Measurements from ENCODE around the gene IFNL4. TPM values are rescaled to one million over a fixed set of nuclear protein-coding genes. Genes with fewer than 3 reads are reported as not detected.

IFNL4 gene
- total and polyA plus RNA-seq, 2 experiments from 2014 or later = not detected

DNA sequence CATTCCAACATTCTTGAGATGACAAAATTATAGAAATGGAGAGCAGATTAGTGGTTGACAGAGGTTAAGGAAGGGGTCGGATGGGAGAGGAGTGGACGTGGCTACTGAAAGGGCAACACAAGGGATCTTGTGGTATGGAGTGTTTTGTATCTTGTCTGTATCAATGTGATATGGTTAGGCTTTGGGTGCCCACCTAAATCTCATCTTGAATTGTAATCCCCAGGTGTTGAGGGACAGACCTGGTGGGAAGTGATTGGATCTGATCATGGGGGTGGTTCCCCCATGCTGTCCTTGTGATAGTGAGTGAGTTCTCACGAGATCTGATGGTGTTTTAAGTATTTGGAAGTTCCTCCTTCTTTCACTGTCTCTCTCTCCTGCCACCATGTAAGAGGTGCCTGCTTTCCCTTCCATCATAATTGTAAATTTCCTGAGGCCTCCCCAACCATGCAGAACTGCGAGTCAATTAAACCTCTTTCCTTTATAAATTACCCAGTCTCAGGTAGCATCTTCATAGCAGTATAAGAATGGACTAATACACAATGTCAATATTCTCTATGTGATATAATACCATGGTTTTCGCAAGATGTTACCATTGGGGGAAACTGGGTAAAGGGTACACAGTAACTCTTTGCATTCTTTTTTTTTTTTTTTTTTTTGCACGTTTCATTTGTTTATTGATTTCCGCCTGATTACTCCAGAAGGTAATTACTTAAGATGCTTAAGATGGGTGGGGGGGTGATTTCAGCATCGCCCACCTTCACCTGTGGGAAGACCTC is 4.9 kb upstream of the IFNL4 start (continued):
- TF ChIP-seq, protein P1, sequence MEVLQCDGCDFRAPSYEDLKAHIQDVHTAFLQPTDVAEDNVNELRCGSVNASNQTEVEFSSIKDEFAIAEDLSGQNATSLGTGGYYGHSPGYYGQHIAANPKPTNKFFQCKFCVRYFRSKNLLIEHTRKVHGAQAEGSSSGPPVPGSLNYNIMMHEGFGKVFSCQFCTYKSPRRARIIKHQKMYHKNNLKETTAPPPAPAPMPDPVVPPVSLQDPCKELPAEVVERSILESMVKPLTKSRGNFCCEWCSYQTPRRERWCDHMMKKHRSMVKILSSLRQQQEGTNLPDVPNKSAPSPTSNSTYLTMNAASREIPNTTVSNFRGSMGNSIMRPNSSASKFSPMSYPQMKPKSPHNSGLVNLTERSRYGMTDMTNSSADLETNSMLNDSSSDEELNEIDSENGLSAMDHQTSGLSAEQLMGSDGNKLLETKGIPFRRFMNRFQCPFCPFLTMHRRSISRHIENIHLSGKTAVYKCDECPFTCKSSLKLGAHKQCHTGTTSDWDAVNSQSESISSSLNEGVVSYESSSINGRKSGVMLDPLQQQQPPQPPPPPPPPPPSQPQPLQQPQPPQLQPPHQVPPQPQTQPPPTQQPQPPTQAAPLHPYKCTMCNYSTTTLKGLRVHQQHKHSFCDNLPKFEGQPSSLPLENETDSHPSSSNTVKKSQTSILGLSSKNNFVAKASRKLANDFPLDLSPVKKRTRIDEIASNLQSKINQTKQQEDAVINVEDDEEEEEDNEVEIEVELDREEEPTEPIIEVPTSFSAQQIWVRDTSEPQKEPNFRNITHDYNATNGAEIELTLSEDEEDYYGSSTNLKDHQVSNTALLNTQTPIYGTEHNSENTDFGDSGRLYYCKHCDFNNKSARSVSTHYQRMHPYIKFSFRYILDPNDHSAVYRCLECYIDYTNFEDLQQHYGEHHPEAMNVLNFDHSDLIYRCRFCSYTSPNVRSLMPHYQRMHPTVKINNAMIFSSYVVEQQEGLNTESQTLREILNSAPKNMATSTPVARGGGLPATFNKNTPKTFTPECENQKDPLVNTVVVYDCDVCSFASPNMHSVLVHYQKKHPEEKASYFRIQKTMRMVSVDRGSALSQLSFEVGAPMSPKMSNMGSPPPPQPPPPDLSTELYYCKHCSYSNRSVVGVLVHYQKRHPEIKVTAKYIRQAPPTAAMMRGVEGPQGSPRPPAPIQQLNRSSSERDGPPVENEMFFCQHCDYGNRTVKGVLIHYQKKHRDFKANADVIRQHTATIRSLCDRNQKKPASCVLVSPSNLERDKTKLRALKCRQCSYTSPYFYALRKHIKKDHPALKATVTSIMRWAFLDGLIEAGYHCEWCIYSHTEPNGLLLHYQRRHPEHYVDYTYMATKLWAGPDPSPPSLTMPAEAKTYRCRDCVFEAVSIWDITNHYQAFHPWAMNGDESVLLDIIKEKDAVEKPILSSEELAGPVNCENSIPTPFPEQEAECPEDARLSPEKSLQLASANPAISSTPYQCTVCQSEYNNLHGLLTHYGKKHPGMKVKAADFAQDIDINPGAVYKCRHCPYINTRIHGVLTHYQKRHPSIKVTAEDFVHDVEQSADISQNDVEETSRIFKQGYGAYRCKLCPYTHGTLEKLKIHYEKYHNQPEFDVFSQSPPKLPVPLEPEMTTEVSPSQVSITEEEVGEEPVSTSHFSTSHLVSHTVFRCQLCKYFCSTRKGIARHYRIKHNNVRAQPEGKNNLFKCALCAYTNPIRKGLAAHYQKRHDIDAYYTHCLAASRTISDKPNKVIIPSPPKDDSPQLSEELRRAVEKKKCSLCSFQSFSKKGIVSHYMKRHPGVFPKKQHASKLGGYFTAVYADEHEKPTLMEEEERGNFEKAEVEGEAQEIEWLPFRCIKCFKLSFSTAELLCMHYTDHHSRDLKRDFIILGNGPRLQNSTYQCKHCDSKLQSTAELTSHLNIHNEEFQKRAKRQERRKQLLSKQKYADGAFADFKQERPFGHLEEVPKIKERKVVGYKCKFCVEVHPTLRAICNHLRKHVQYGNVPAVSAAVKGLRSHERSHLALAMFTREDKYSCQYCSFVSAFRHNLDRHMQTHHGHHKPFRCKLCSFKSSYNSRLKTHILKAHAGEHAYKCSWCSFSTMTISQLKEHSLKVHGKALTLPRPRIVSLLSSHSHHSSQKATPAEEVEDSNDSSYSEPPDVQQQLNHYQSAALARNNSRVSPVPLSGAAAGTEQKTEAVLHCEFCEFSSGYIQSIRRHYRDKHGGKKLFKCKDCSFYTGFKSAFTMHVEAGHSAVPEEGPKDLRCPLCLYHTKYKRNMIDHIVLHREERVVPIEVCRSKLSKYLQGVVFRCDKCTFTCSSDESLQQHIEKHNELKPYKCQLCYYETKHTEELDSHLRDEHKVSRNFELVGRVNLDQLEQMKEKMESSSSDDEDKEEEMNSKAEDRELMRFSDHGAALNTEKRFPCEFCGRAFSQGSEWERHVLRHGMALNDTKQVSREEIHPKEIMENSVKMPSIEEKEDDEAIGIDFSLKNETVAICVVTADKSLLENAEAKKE (CRISPR knock-in tag; IDR thresholded peaks at IDR 0.05) = no peak
- TF ChIP-seq STAT1 (IDR thresholded peaks at IDR 0.05; ENCODE audit: unreplicated experiment) = no peak

DNA sequence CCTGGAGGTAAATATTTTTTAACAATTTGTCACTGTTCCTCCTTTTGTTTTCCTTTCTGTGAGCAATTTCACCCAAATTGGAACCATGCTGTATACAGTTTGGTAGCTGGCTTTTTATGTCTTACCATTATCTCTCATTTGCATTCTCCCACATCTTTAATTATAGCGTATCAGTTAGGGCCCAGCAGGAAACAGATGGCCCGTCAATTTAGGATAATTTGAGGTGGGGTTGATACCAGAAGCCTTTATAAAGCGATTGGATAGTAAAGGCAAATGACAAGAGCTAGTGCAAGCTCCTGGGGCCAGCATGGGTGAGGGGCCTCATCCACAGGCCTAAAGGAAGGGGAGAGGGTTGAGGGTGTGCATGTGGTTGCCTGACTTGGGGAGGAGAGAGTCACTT is 3.8 kb upstream of the IFNL4 start:
- no peak for TF ChIP-seq JUNB (IDR thresholded peaks at IDR 0.05; ENCODE audit: unreplicated experiment)
- TF ChIP-seq, protein P2, sequence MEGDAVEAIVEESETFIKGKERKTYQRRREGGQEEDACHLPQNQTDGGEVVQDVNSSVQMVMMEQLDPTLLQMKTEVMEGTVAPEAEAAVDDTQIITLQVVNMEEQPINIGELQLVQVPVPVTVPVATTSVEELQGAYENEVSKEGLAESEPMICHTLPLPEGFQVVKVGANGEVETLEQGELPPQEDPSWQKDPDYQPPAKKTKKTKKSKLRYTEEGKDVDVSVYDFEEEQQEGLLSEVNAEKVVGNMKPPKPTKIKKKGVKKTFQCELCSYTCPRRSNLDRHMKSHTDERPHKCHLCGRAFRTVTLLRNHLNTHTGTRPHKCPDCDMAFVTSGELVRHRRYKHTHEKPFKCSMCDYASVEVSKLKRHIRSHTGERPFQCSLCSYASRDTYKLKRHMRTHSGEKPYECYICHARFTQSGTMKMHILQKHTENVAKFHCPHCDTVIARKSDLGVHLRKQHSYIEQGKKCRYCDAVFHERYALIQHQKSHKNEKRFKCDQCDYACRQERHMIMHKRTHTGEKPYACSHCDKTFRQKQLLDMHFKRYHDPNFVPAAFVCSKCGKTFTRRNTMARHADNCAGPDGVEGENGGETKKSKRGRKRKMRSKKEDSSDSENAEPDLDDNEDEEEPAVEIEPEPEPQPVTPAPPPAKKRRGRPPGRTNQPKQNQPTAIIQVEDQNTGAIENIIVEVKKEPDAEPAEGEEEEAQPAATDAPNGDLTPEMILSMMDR (conservative IDR thresholded peaks at IDR 0.05; ENCODE audit: low read depth in 2 of 2) = no peak
- no peak for TF ChIP-seq POLR2AphosphoS5 (IDR thresholded peaks at IDR 0.05; ENCODE audit: low read depth)
- TF ChIP-seq, protein P3, sequence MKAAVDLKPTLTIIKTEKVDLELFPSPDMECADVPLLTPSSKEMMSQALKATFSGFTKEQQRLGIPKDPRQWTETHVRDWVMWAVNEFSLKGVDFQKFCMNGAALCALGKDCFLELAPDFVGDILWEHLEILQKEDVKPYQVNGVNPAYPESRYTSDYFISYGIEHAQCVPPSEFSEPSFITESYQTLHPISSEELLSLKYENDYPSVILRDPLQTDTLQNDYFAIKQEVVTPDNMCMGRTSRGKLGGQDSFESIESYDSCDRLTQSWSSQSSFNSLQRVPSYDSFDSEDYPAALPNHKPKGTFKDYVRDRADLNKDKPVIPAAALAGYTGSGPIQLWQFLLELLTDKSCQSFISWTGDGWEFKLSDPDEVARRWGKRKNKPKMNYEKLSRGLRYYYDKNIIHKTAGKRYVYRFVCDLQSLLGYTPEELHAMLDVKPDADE (IDR thresholded peaks at IDR 0.05) = no peak
- no peak for TF ChIP-seq STAT1 (IDR thresholded peaks at IDR 0.05; ENCODE audit: unreplicated experiment)
- no peak overlapping the region for H3K4me2 ChIP-seq
- no peak overlapping the region for H3K4me3 Mint-ChIP-seq
- ATAC-seq (no peak), DNase-seq (ENCODE audit: low spot score) (no peak)
- no peaks in the 10 kb centered on the region for H3K79me2 ChIP-seq (replicated peaks; ENCODE audit: insufficient read depth)
- H3K4me3 ChIP-seq = no peak overlapping the region
- H3K36me3 ChIP-seq (ENCODE audit: insufficient read depth) = no peaks in the 10 kb centered on the region
- H3K27ac ChIP-seq (ENCODE audit: low read depth) = no peak overlapping the region
- no peak overlapping the region for H3K27ac Mint-ChIP-seq
- no peaks in the 10 kb centered on the region for H3K9me2 ChIP-seq (ENCODE audit: insufficient read depth)
- peaks cover 2% of the 10 kb centered on the region; the same call in 1 of the 2 replicates for H4K20me1 ChIP-seq (replicated peaks; ENCODE audit: insufficient read depth)
- no peak overlapping the region for H2AFZ ChIP-seq
- H3K4me1 Mint-ChIP-seq = no peaks in the 10 kb centered on the region; the same call in 2 of the 3 replicates
- H3K27me3 ChIP-seq (ENCODE audit: insufficient read depth) = peaks cover 57% of the 10 kb centered on the region
- H3K4me1 ChIP-seq (ENCODE audit: insufficient read depth) = no peaks in the 10 kb centered on the region; the same call in 1 of the 2 replicates
- no peaks in the 10 kb centered on the region for H3F3A ChIP-seq (replicated peaks; ENCODE audit: low read depth)
- H3K27me3 Mint-ChIP-seq (ENCODE audit: insufficient read depth, low read depth, poor library complexity) = peaks cover 49% of the 10 kb centered on the region
- H3K36me3 Mint-ChIP-seq (ENCODE audit: low read depth) = no peaks in the 10 kb centered on the region
- no peaks in the 10 kb centered on the region; the same call in 1 of the 3 replicates for H3K9me3 Mint-ChIP-seq

All from GM23338 (cell line).